Trophoblast cell (in vitro differentiated cells and primary cell): ENCODE results near the gene DPY30.
A peak's percentile ranks its signal among the peaks of the same experiment; 100 is the strongest.

Experiments used
- DNase-seq, 2 donors: peaks; one replicate each; pipeline ENCODE4 v3.0.0-alpha.2; 2016
- H2AFZ ChIP-seq: 2 replicates; pipeline ENCODE4 v1.6.1; 2013; ENCODE audit warnings: low read length, moderate library complexity, mild to moderate bottlenecking; ENCODE audit not compliant: insufficient read depth, poor library complexity
- H2AK5ac ChIP-seq: 2 replicates; pipeline ENCODE4 v1.6.1; 2013; ENCODE audit warnings: mild to moderate bottlenecking, low read length
- H2BK120ac ChIP-seq: 2 replicates; pipeline ENCODE4 v1.6.1; 2013; ENCODE audit warnings: low read length, mild to moderate bottlenecking, moderate library complexity; ENCODE audit not compliant: insufficient read depth, poor library complexity
- H2BK12ac ChIP-seq: 2 replicates; pipeline ENCODE4 v1.6.1; 2013; ENCODE audit warnings: mild to moderate bottlenecking, low read length, moderate library complexity
- H2BK5ac ChIP-seq: 2 replicates; pipeline ENCODE4 v1.6.1; 2013; ENCODE audit warnings: low read length, low read depth, moderate library complexity, mild to moderate bottlenecking; ENCODE audit not compliant: poor library complexity
- H3K14ac ChIP-seq: 2 replicates; pipeline ENCODE4 v1.6.1; 2013; ENCODE audit warnings: mild to moderate bottlenecking, low read length
- H3K18ac ChIP-seq: 2 replicates; pipeline ENCODE4 v1.6.1; 2013; ENCODE audit warnings: mild to moderate bottlenecking, low read length
- H3K23ac ChIP-seq: 2 replicates; pipeline ENCODE4 v1.6.1; 2013; ENCODE audit warnings: low read length
- H3K27ac ChIP-seq: 2 replicates; pipeline ENCODE4 v1.5.1; 2013; ENCODE audit warnings: low read depth, mild to moderate bottlenecking, inconsistent platforms, low read length, moderate library complexity
- H3K27me3 ChIP-seq: 2 replicates; pipeline ENCODE4 v1.6.1; 2013; ENCODE audit warnings: inconsistent platforms, mild to moderate bottlenecking, low read length, moderate library complexity; ENCODE audit not compliant: insufficient read depth
- H3K36me3 ChIP-seq, 2 experiments: 1 replicate in 1 of 2; 2 replicates in 1 of 2; pipeline ENCODE4 v1.6.1; 2013; ENCODE audit warnings: low read length in 2 of 2, mild to moderate bottlenecking in 2 of 2, moderate library complexity in 1 of 2; ENCODE audit not compliant: insufficient read depth in 2 of 2, control insufficient read depth in 1 of 2
- H3K4ac ChIP-seq: 2 replicates; pipeline ENCODE4 v1.6.1; 2013; ENCODE audit warnings: low read depth, mild to moderate bottlenecking, low read length, moderate library complexity
- H3K4me1 ChIP-seq, 2 experiments: 1 replicate in 1 of 2; 2 replicates in 1 of 2; pipeline ENCODE4 v1.6.1; 2013; ENCODE audit warnings: low read length in 2 of 2, mild to moderate bottlenecking in 2 of 2, moderate library complexity in 1 of 2; ENCODE audit not compliant: insufficient read depth in 2 of 2, control insufficient read depth in 1 of 2
- H3K4me2 ChIP-seq: 2 replicates; pipeline ENCODE4 v1.6.1; 2013; ENCODE audit warnings: inconsistent platforms, mild to moderate bottlenecking, low read length, moderate library complexity
- H3K4me3 ChIP-seq: 2 replicates; pipeline ENCODE4 v1.5.1; 2013; ENCODE audit warnings: mild to moderate bottlenecking, low read depth, low read length, inconsistent platforms
- H3K79me1 ChIP-seq: one replicate; pipeline ENCODE4 v1.6.1; 2013; ENCODE audit warnings: low read length
- H3K79me2 ChIP-seq: 2 replicates; pipeline ENCODE4 v1.6.1; 2013; ENCODE audit warnings: low read length, mild to moderate bottlenecking; ENCODE audit not compliant: control insufficient read depth, insufficient read depth, poor library complexity
- H3K9ac ChIP-seq: 2 replicates; pipeline ENCODE4 v1.6.1; 2013; ENCODE audit warnings: mild to moderate bottlenecking, low read length
- H3K9me3 ChIP-seq: 2 replicates; pipeline ENCODE4 v1.6.1; 2013; ENCODE audit warnings: low read depth, mild to moderate bottlenecking, control low read depth, inconsistent platforms, low read length; ENCODE audit not compliant: insufficient read depth
- H4K12ac ChIP-seq: 2 replicates; pipeline ENCODE4 v1.6.1; 2013; ENCODE audit warnings: low read depth, mild to moderate bottlenecking, low read length, moderate library complexity
- H4K8ac ChIP-seq: 2 replicates; pipeline ENCODE4 v1.6.1; 2013; ENCODE audit warnings: low read depth, mild to moderate bottlenecking, low read length, moderate library complexity
- H4K91ac ChIP-seq: one replicate; pipeline ENCODE4 v1.6.1; 2013; ENCODE audit warnings: low read depth, mild to moderate bottlenecking, low read length, moderate library complexity
- WGBS: extraction: QIAGEN DNeasy Blood & Tissue Kit; methylation state at CpG from one replicate; pipeline ENCODE4 v1.1.7; 2013; ENCODE audit warnings: missing lambda C conversion rate; ENCODE audit not compliant: insufficient read length, insufficient coverage; ENCODE audit errors: extremely low coverage; 5-methylcytosine and 5-hydroxymethylcytosine counted together

Gene DPY30

DNA sequence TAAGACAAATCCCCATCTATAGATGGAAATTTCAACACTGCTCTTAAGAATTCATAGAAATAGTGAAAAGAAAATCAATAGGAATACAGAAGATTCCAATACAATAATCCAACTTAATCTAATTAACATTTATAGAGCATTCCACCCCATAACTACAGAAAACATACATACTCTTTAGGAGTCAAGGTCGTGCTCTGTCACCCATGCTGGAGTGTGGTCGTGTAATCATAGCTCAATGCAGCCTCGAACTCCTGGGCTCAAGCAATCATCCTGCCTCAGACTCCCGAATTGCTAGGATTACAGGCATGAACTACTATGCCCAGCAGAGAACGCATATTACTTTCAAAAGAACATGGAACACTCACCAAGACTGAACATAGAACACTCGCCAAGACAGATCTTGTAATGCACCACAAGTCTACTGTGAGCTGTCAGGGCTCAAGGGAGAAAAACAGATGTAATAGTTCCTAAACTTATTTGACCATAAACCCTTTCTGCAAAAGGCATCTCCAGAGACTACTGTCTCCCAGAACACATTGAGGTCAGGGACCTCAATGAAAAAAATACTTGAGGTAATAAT, 42.9 kb downstream of the DPY30 start:
- Histone ChIP-seq H3K27me3 (no peaks in the 10 kb centered on the region), H3K79me2 (peaks cover 10% of the 10 kb centered on the region), H3K9ac (no peak overlapping the region), H4K12ac (no peak overlapping the region), H2BK120ac (no peak overlapping the region), H3K18ac (no peak overlapping the region), H2AK5ac (no peak overlapping the region), H3K4ac (peak overlapping the region; percentile 49), H3K4me1 (peaks cover 4 to 7% of the 10 kb centered on the region in 2 experiments), H4K91ac (no peak overlapping the region), H4K8ac (no peak overlapping the region), H2AFZ (no peak overlapping the region), H2BK12ac (no peak overlapping the region), H3K36me3 (no peaks in the 10 kb centered on the region), H3K4me2 (no peak overlapping the region), H3K4me3 (no peak overlapping the region), H3K14ac (no peak overlapping the region), H2BK5ac (no peak overlapping the region), H3K79me1 (peaks cover 3% of the 10 kb centered on the region), H3K23ac (no peak overlapping the region), H3K27ac (no peak overlapping the region), H3K9me3 (no peaks in the 10 kb centered on the region)
- DNase-seq = no peak
- WGBS = no CpG with 5 or more reads among the region's 6 CpGs

GRCh38 chr2:31992934-31993333, 46.7 kb downstream of the DPY30 start:
- no CpG with 5 or more reads among the region's 4 CpGs for WGBS
- Histone ChIP-seq H3K14ac (no peak overlapping the region), H3K4me2 (no peak overlapping the region), H3K79me1 (peaks cover 1% of the 10 kb centered on the region), H2BK12ac (no peak overlapping the region), H3K36me3 (no peaks in the 10 kb centered on the region), H3K9me3 (no peaks in the 10 kb centered on the region), H3K4me3 (no peak overlapping the region), H3K4me1 (peaks cover 1 to 2% of the 10 kb centered on the region in 2 experiments), H4K12ac (no peak overlapping the region), H2AFZ (no peak overlapping the region), H3K9ac (no peak overlapping the region), H4K8ac (no peak overlapping the region), H3K18ac (no peak overlapping the region), H2AK5ac (no peak overlapping the region), H3K27me3 (no peaks in the 10 kb centered on the region), H3K27ac (no peak overlapping the region), H3K79me2 (peaks cover 4% of the 10 kb centered on the region), H3K23ac (no peak overlapping the region), H2BK5ac (no peak overlapping the region), H4K91ac (no peak overlapping the region), H3K4ac (peak overlapping the region; percentile 21), H2BK120ac (no peak overlapping the region)
- DNase-seq = no peak

DNA sequence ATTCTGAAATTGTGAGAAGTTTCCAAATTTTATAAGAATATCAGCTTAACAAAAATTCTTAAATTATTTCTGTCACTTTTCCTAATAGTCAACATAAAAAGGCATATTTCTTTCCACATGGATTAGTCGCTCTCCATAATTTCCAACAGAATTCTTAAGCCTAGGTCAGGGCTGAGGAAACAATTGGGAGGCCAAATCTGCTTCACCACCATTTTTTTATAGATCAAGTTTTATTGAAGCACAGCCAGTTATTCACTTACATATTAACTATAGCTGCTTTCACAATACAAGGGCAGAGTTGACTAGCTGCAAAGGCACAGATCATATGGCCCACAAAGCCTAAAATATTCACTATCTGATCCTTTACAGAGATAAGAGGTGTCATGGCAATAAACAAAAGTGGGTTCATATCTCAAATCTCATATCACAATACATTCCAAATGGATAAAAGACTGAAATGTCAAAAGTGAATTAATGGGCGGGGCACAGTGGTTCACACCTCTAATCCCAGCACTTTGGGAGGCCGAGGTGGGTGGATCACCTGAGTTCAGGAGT, 47.5 kb downstream of the DPY30 start:
- Histone ChIP-seq H3K4ac (no peak overlapping the region), H3K4me3 (no peak overlapping the region), H3K79me2 (peaks cover 3% of the 10 kb centered on the region), H4K12ac (no peak overlapping the region), H2AFZ (no peak overlapping the region), H3K36me3 (no peaks in the 10 kb centered on the region), H3K27me3 (no peaks in the 10 kb centered on the region), H2BK12ac (no peak overlapping the region), H3K23ac (no peak overlapping the region), H3K18ac (no peak overlapping the region), H4K8ac (no peak overlapping the region), H4K91ac (no peak overlapping the region), H3K9me3 (no peaks in the 10 kb centered on the region), H2BK120ac (no peak overlapping the region), H3K27ac (no peak overlapping the region), H2AK5ac (no peak overlapping the region), H3K9ac (no peak overlapping the region), H3K4me2 (no peak overlapping the region), H3K79me1 (no peaks in the 10 kb centered on the region), H3K14ac (no peak overlapping the region), H2BK5ac (no peak overlapping the region), H3K4me1 (no peaks in the 10 kb centered on the region)
- no peak for DNase-seq
- WGBS = no CpG with 5 or more reads among the region's 3 CpGs

DNA sequence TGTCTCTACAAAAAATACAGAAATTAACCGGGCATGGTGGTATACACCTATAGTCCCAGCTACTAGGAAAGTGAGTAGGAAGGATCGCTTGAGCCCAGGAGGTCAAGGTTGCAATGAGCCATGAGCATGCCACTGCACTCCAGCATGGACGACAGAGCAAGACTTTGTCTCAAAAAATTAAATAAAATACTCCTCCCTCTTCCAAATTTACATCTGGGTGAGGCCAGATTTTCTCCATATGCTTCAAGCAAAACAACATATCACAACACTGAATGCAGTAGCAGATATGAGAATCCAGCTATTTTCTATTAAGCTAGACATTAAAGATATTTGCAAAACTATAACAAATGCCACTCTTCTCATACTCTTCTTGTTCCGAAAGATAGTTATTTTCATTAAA, 49.7 kb downstream of the DPY30 start:
- H3K18ac ChIP-seq = peak overlapping the region; percentile 53
- no peak overlapping the region for H2AK5ac ChIP-seq
- no peak overlapping the region for H4K8ac ChIP-seq
- H3K4me3 ChIP-seq = no peak overlapping the region
- no CpG with 5 or more reads among the region's 4 CpGs for WGBS
- H2BK120ac ChIP-seq = no peak overlapping the region
- no peak overlapping the region for H2AFZ ChIP-seq
- H4K12ac ChIP-seq = no peak overlapping the region
- H3K36me3 ChIP-seq = no peaks in the 10 kb centered on the region
- no peak overlapping the region for H2BK5ac ChIP-seq
- no peak overlapping the region for H3K27ac ChIP-seq
- no peak overlapping the region for H4K91ac ChIP-seq
- no peak overlapping the region for H3K14ac ChIP-seq
- no peaks in the 10 kb centered on the region for H3K9me3 ChIP-seq
- no peaks in the 10 kb centered on the region for H3K79me1 ChIP-seq
- H3K4me2 ChIP-seq = no peak overlapping the region
- H3K23ac ChIP-seq = no peak overlapping the region
- no peak overlapping the region for H2BK12ac ChIP-seq
- H3K4ac ChIP-seq = peak overlapping the region; percentile 89
- no peaks in the 10 kb centered on the region for H3K27me3 ChIP-seq
- no peaks in the 10 kb centered on the region for H3K4me1 ChIP-seq
- no peak overlapping the region for H3K9ac ChIP-seq
- peaks cover 3% of the 10 kb centered on the region for H3K79me2 ChIP-seq
- DNase-seq = no peak
